Measurements from ENCODE around the gene KIF22. TPM values are rescaled to one million over a fixed set of nuclear protein-coding genes. Genes with fewer than 3 reads are reported as not detected.
"Not testable (repeated sequence)": the region's sequence is repeated elsewhere in the genome, so short reads cannot be mapped to it uniquely, and the experiment has no call there.

Gene KIF22
- total RNA-seq, 4 donors from 2014 or later, result 38.4 to 68.6 (median 57.2) TPM

DNA sequence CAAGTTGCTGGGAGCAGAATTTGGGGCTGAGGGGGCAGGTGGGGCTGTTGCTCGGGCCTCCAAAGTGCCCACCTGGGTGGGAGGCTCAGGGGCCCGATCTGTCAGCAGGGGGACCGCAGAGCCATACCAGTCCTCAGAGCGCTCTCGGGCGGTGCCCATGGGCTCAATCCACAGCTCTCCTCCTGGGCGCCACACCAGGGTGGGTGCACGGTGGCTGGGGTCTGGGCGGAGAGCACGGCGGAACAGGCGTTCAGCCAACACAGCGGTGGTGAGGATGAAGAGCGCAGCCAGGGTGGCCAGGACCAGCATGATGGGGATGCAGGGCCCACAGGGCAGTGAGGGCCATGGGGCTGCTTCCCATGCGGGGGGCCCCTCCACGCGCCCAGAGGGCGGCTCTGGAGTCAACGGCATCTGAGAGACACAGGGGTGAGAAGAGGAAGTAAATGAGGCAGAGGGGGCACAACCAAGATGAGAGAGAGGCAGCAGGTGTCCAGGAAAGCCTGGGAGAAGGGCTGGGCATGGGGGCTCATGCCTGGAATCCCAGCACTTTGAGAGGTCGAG lies 45.9 kb upstream of the KIF22 start:
- Histone ChIP-seq H3K4me3 (replicated peaks in 1 of 3) (no peak overlapping the region), H3K9me3 (no peaks in the 10 kb centered on the region), H3K4me1 (no peaks in the 10 kb centered on the region), H3K27ac (no peak overlapping the region), H3K36me3 (no peaks in the 10 kb centered on the region), H3K27me3 (no peaks in the 10 kb centered on the region)
- TF ChIP-seq, protein P1, sequence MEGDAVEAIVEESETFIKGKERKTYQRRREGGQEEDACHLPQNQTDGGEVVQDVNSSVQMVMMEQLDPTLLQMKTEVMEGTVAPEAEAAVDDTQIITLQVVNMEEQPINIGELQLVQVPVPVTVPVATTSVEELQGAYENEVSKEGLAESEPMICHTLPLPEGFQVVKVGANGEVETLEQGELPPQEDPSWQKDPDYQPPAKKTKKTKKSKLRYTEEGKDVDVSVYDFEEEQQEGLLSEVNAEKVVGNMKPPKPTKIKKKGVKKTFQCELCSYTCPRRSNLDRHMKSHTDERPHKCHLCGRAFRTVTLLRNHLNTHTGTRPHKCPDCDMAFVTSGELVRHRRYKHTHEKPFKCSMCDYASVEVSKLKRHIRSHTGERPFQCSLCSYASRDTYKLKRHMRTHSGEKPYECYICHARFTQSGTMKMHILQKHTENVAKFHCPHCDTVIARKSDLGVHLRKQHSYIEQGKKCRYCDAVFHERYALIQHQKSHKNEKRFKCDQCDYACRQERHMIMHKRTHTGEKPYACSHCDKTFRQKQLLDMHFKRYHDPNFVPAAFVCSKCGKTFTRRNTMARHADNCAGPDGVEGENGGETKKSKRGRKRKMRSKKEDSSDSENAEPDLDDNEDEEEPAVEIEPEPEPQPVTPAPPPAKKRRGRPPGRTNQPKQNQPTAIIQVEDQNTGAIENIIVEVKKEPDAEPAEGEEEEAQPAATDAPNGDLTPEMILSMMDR (IDR thresholded peaks at IDR 0.05), result no peak
- no peak for TF ChIP-seq POLR2A (IDR thresholded peaks at IDR 0.05)
- intact Hi-C loops (cut with DNase I), result no loop called here
- 89 to 91% methylated on average over 14 to 20 of the region's 20 CpGs for WGBS, 2 donors
- DNase-seq, result no peak

DNA sequence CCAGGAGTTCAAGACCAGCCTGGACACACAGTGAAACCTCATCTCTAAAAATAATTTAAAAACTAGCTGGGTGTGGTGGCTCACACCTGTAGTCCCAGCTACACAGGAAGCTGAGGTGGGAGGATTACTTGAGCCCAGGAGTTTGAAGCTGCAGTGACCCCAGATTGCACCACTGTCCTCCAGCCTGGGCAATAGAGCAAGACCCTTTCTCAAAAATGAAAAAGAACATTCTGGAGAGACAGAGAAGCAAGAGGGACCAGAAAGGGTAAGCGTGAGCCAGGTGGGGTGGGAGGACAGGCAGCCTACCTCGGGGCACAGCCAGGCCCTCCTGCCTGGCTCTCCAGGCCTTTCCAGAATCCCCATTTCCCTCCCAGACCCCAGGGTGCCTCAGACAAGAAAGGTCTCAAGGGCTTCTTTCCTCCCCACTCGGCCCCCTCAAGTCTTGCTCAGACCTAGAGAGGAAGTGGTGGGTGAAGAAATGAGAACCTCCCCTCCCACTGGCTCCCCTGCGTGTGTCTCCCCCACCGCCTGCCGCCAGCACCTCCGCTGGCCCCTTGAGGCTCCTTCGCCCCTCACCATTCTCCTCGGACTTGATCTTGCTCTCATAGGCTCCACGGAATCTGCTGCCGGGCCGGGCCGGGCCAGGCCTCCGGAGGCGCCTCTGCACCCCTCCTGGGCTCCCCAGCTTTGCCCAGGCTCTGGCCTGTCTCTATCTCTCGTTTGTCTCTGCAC lies 45.3 kb upstream of the KIF22 start:
- no peak for DNase-seq
- 85 to 86% methylated on average over 16 of the region's 16 CpGs for WGBS, 2 donors
- H3K4me3 ChIP-seq (replicated peaks in 1 of 3), result peak overlapping the region in 1 of 3 donors; percentile 9
- no peaks in the 10 kb centered on the region for H3K4me1 ChIP-seq
- H3K9me3 ChIP-seq, result no peaks in the 10 kb centered on the region
- no peak overlapping the region for H3K27ac ChIP-seq
- no peak for TF ChIP-seq POLR2A (IDR thresholded peaks at IDR 0.05)
- TF ChIP-seq, protein P1 (IDR thresholded peaks at IDR 0.05), result no peak
- H3K36me3 ChIP-seq, result no peaks in the 10 kb centered on the region
- no peaks in the 10 kb centered on the region for H3K27me3 ChIP-seq
- intact Hi-C loops (cut with DNase I), result no loop called here

DNA sequence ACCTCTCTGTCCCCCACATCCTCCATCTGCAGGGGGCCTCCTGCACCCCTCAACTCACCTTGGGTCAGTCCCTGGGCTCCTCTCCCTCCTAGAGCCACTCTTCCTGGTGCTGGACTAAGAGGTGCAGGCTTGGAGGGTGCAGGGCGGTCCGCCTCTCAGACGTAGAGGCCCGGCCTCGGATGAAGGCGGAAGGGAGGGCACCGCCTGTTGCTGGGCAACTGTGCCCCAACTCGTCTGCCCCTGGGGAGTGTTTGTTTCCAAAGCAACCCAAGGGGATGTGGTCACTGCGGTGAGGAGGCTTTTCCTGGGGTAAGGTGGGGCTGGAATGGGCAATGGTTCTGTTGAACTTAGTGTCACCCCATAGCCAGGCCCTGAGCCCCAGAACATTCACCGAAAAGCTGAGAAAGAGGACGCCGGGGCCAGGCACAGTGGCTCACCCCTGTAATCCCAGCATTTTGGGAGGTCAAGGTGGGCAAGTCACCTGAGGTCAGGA lies 44.7 kb upstream of the KIF22 start, which contains the start of gene C16orf54:
Gene C16orf54 (minus strand): TSS at position 138 of the 493 bp plus-strand sequence. CDS start 1,039 bp downstream, outside the sequence.
- no peak for TF ChIP-seq POLR2A (IDR thresholded peaks at IDR 0.05)
- TF ChIP-seq, protein P1 (IDR thresholded peaks at IDR 0.05), result no peak
- Histone ChIP-seq H3K9me3 (no peaks in the 10 kb centered on the region), H3K27me3 (no peaks in the 10 kb centered on the region), H3K4me1 (no peaks in the 10 kb centered on the region), H3K27ac (no peak within 1 kb of the TSS), H3K36me3 (no peaks in the 10 kb centered on the region), H3K4me3 (replicated peaks in 1 of 3) (peak within 1 kb of the TSS in 1 of 3 donors; percentile 9)
- DNase-seq, result peak in 1 of 2 donors; percentile 38
- intact Hi-C loops (cut with DNase I), result no loop called here
- WGBS, 2 donors, result 73 to 77% methylated on average over 12 of the region's 12 CpGs

DNA sequence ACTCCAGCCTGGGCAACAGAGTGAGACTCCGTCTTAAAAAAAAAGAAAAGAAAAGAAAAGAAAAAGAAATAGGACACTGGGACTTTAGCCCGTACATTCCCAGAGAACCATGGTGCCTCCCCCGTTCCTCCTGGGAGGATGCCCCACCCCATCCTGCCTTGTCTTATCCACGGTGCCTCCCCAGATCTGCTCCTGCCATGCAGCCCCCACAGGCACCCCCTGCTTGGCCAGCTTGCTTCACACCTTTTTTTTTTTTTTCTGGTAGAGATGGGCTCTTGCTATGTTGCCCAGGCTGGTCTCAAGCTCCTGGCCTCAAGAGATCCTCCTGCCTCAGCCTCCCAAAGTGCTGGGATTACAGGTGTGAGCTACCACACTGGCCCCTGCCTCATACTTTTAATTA lies 44.0 kb upstream of the KIF22 start:
- DNase-seq; H3K4me1 ChIP-seq; H3K9me3 ChIP-seq; H3K4me3 ChIP-seq (replicated peaks in 1 of 3); H3K27me3 ChIP-seq; H3K36me3 ChIP-seq; intact Hi-C loops (cut with DNase I); H3K27ac ChIP-seq: not testable (repeated sequence)
- 65 to 76% methylated on average over 4 of the region's 4 CpGs for WGBS, 2 donors

DNA sequence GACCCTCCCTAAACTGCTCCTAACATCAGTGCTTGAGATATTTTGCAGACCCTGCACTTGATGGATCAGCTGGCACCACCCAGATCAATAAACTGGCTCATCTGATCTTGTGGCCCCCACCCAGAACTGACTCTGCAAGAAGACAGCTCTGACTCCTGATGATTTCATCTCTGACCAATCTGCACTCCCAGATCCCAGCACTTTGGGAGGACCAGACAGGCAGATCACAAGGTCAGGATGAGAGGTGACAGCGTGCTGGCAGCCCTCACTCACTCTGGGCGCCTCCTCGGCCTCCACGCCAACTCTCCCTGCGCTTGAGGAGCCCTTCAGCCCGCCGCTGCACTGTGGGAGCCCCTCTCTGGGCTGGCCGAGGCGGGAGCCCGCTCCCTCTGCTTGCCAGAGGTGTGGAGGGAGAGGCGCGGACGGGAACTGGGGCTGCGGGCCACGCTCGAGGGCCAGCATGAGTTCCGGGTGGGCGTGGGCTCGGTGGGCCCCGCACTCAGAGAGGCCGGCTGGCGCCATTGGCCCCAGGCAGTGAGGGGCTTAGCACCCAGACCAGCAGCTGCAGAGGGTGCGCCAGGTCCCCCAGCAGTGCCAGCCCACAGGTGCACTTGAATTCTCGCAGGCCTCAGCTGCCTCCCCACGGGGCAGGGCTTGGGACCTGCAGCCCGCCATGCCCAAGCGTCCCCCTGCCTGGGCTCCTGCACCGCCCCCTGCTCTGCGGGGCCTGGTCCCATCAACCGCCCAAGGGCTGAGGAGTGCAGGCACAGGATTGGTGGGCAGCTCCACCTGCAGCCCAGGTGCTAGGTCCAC lies 42.4 kb upstream of the KIF22 start:
- H3K9me3 ChIP-seq, result no peaks in the 10 kb centered on the region
- 96 to 100% methylated on average over 7 to 22 of the region's 30 CpGs for WGBS, 2 donors
- H3K27me3 ChIP-seq, result no peaks in the 10 kb centered on the region
- H3K4me3 ChIP-seq (replicated peaks in 1 of 3), result no peak overlapping the region
- TF ChIP-seq POLR2A (IDR thresholded peaks at IDR 0.05), result no peak
- TF ChIP-seq, protein P1 (IDR thresholded peaks at IDR 0.05), result no peak
- intact Hi-C loops (cut with DNase I), result no loop called here
- no peak overlapping the region for H3K27ac ChIP-seq
- DNase-seq, result no peak
- no peaks in the 10 kb centered on the region for H3K36me3 ChIP-seq
- H3K4me1 ChIP-seq, result no peaks in the 10 kb centered on the region

DNA sequence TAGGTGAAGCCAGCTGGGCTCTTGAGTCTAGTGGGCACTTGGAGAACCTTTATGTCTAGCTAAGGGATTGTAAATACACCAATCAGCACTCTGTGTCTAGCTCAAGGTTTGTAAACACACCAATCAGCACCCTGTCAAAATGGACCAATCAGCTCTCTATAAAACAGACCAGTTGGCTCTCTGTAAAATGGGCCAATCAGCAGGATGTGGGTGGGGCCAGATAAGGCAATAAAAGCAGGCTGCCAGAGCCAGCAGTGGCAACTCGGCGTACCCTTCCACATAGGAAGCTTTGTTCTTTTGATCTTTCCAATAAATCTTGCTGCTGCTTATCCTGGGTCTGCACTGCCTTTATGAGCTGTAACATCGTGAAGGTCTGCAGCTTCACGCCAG lies 41.8 kb upstream of the KIF22 start:
- H3K4me1 ChIP-seq; H3K4me3 ChIP-seq (replicated peaks in 1 of 3); intact Hi-C loops (cut with DNase I); H3K36me3 ChIP-seq; H3K27me3 ChIP-seq; DNase-seq; H3K9me3 ChIP-seq; H3K27ac ChIP-seq: not testable (repeated sequence)
- 88 to 92% methylated on average over 4 of the region's 4 CpGs for WGBS, 2 donors
